Mesenchymal stem cell (in vitro differentiated cells and primary cell): ENCODE measurements around the gene CNOT1.
"Not testable (repeated sequence)": the region's sequence is repeated elsewhere in the genome, so short reads cannot be mapped to it uniquely, and the experiment has no call there.

Experiments
- DNase-seq: peaks from one replicate; pipeline ENCODE4 v3.0.0-alpha.2; 2013
- H2AFZ ChIP-seq: one replicate; pipeline ENCODE4 v1.6.1; 2013; ENCODE audit warnings: low read depth, mild to moderate bottlenecking, control low read depth, inconsistent platforms, low read length, moderate library complexity
- H2AK5ac ChIP-seq: 2 replicates; pipeline ENCODE4 v1.6.1; 2013; ENCODE audit warnings: low read length, moderate library complexity, mild to moderate bottlenecking, inconsistent platforms; ENCODE audit not compliant: severe bottlenecking
- H2BK120ac ChIP-seq: one replicate; pipeline ENCODE4 v1.6.1; 2013; ENCODE audit warnings: low read depth, mild to moderate bottlenecking, inconsistent platforms, low read length, moderate library complexity
- H2BK12ac ChIP-seq, 2 experiments: one replicate each; pipeline ENCODE4 v1.6.1; 2013; ENCODE audit warnings: inconsistent platforms in 2 of 2, low read length in 2 of 2, mild to moderate bottlenecking in 2 of 2, moderate library complexity in 2 of 2, control low read depth in 1 of 2
- H2BK15ac ChIP-seq: one replicate; pipeline ENCODE4 v1.6.1; 2013; ENCODE audit warnings: mild to moderate bottlenecking, low read depth, inconsistent platforms; ENCODE audit not compliant: poor library complexity, severe bottlenecking
- H2BK5ac ChIP-seq: 2 replicates; pipeline ENCODE4 v1.6.1; 2013; ENCODE audit warnings: low read depth, mild to moderate bottlenecking, low read length, control low read depth, inconsistent platforms; ENCODE audit not compliant: poor library complexity, severe bottlenecking
- H3K14ac ChIP-seq, 2 experiments: one replicate each; pipeline ENCODE4 v1.6.1; 2013; ENCODE audit warnings: inconsistent platforms in 2 of 2, low read length in 2 of 2, control low read depth in 1 of 2, mild to moderate bottlenecking in 1 of 2, moderate library complexity in 1 of 2
- H3K18ac ChIP-seq, 2 experiments: one replicate each; pipeline ENCODE4 v1.6.1; 2013; ENCODE audit warnings: inconsistent platforms in 2 of 2, low read length in 2 of 2, control low read depth in 1 of 2, low read depth in 1 of 2, mild to moderate bottlenecking in 1 of 2
- H3K23ac ChIP-seq, 2 experiments: one replicate each; pipeline ENCODE4 v1.6.1; 2013; ENCODE audit warnings: inconsistent platforms in 2 of 2, low read length in 2 of 2, mild to moderate bottlenecking in 2 of 2, moderate library complexity in 2 of 2, control low read depth in 1 of 2
- H3K27ac ChIP-seq: 2 replicates; pipeline ENCODE4 v1.5.1; 2013; ENCODE audit warnings: mild to moderate bottlenecking, moderate library complexity, low read length, control low read depth, inconsistent platforms; ENCODE audit not compliant: poor library complexity, severe bottlenecking
- H3K27me3 ChIP-seq, 2 experiments: 2 replicates each; pipeline versions ENCODE4 v1.6.1 to v1.7.0; 2013; ENCODE audit warnings: low read length in 2 of 2, mild to moderate bottlenecking in 2 of 2, moderate library complexity in 2 of 2, control low read depth in 1 of 2, inconsistent platforms in 1 of 2; ENCODE audit not compliant: control insufficient read depth in 1 of 2, insufficient read depth in 1 of 2
- H3K36me3 ChIP-seq, 2 experiments: 2 replicates each; pipeline versions ENCODE4 v1.6.1 to v1.7.0; 2013; ENCODE audit warnings: low read length in 2 of 2, control low read depth in 1 of 2, inconsistent platforms in 1 of 2, low read depth in 1 of 2, mild to moderate bottlenecking in 1 of 2; ENCODE audit not compliant: insufficient read depth in 2 of 2, control insufficient read depth in 1 of 2
- H3K4ac ChIP-seq, 2 experiments: one replicate each; pipeline ENCODE4 v1.6.1; 2013; ENCODE audit warnings: inconsistent platforms in 2 of 2, low read length in 2 of 2, mild to moderate bottlenecking in 2 of 2, moderate library complexity in 2 of 2, control low read depth in 1 of 2, low read depth in 1 of 2
- H3K4me1 ChIP-seq: 2 replicates; pipeline ENCODE4 v1.6.1; 2013; ENCODE audit warnings: low read depth, low read length, control low read depth; ENCODE audit not compliant: control insufficient read depth, insufficient read depth
- H3K4me2 ChIP-seq: 2 replicates; pipeline ENCODE4 v1.6.1; 2013; ENCODE audit warnings: low read length, mild to moderate bottlenecking, inconsistent platforms; ENCODE audit not compliant: poor library complexity, severe bottlenecking
- H3K4me3 ChIP-seq, 2 experiments: 2 replicates each; pipeline versions ENCODE4 v1.5.1 to v1.7.0; 2013; ENCODE audit warnings: low read length in 2 of 2, mild to moderate bottlenecking in 2 of 2, control low read depth in 1 of 2, low read depth in 1 of 2; ENCODE audit not compliant: insufficient read depth in 1 of 2
- H3K79me1 ChIP-seq: replicated peaks from 2 replicates; pipeline ENCODE4 v1.6.1; 2013; ENCODE audit warnings: mild to moderate bottlenecking, control low read depth, low read length, inconsistent platforms; ENCODE audit not compliant: poor library complexity, severe bottlenecking
- H3K9ac ChIP-seq: 2 replicates; pipeline ENCODE4 v1.7.0; 2013; ENCODE audit warnings: mild to moderate bottlenecking, low read length, moderate library complexity
- H3K9me3 ChIP-seq: 2 replicates; pipeline ENCODE4 v1.7.0; 2013; ENCODE audit warnings: mild to moderate bottlenecking, low read length; ENCODE audit not compliant: control insufficient read depth
- H4K8ac ChIP-seq: one replicate; pipeline ENCODE4 v1.6.1; 2013; ENCODE audit warnings: inconsistent platforms, mild to moderate bottlenecking, low read length, moderate library complexity
- H4K91ac ChIP-seq: one replicate; pipeline ENCODE4 v1.6.1; 2013; ENCODE audit warnings: mild to moderate bottlenecking, low read length, inconsistent platforms
- WGBS: methylation state at CpG from one replicate; pipeline ENCODE4 v1.1.7; 2013; ENCODE audit warnings: mixed read lengths; 5-methylcytosine and 5-hydroxymethylcytosine counted together

CNOT1 gene

DNA sequence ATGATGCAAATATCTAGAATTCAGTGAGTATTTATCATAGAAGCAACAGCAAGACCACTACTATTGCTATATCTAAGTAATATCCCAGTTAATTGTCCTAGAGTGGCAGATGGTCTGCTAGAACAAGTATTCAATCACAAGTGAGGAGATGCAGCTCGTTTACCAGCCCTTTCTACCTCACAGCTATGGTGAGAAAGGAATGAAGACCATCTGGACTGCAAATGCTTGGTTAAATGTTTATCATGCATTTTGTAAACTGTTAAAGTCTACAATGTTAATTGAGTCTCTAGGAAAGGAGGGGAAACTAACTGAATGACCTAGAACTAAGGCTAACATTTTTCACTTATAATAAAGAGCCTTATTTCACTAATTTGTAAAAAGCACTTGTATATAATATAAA is 52.5 kb downstream of the CNOT1 start:
- Histone ChIP-seq H2BK120ac (no peak overlapping the region), H3K23ac (no peak overlapping the region), H2BK15ac (no peak overlapping the region), H2AK5ac (no peak overlapping the region), H3K9me3 (no peaks in the 10 kb centered on the region), H3K4me1 (no peaks in the 10 kb centered on the region), H4K8ac (no peak overlapping the region), H3K18ac (no peak overlapping the region), H3K27ac (no peak overlapping the region), H2BK12ac (no peak overlapping the region), H3K4ac (no peak overlapping the region), H3K27me3 (no peaks in the 10 kb centered on the region), H4K91ac (no peak overlapping the region), H3K4me2 (no peak overlapping the region), H3K9ac (no peak overlapping the region), H2BK5ac (no peak overlapping the region), H2AFZ (no peak overlapping the region), H3K36me3 (peaks cover 50 to 96% of the 10 kb centered on the region in 2 experiments), H3K14ac (no peak overlapping the region), H3K4me3 (no peak overlapping the region), H3K79me1 (peaks cover 17% of the 10 kb centered on the region)
- DNase-seq: no peak
- WGBS: no CpG with 5 or more reads among the region's 1 CpG

GRCh38 chr16:58574895-58575294 is 54.7 kb downstream of the CNOT1 start:
- no peak overlapping the region for H2BK5ac ChIP-seq
- no peak overlapping the region for H3K18ac ChIP-seq
- no peak overlapping the region for H3K27ac ChIP-seq
- no peak overlapping the region for H3K9ac ChIP-seq
- no peak overlapping the region for H3K4me3 ChIP-seq
- H3K23ac ChIP-seq: no peak overlapping the region
- H4K8ac ChIP-seq: no peak overlapping the region
- peaks cover 18% of the 10 kb centered on the region for H3K79me1 ChIP-seq
- H3K14ac ChIP-seq: no peak overlapping the region
- DNase-seq: no peak
- H3K4me2 ChIP-seq: no peak overlapping the region
- no peak overlapping the region for H2AFZ ChIP-seq
- H3K4ac ChIP-seq: no peak overlapping the region
- no peaks in the 10 kb centered on the region for H3K27me3 ChIP-seq
- H3K4me1 ChIP-seq: no peaks in the 10 kb centered on the region
- peaks cover 56 to 96% of the 10 kb centered on the region in 2 experiments for H3K36me3 ChIP-seq
- H2BK120ac ChIP-seq: no peak overlapping the region
- no peak overlapping the region for H2AK5ac ChIP-seq
- no peak overlapping the region for H2BK12ac ChIP-seq
- WGBS: 96% methylated on average over 4 of the region's 4 CpGs
- H4K91ac ChIP-seq: no peak overlapping the region
- no peak overlapping the region for H2BK15ac ChIP-seq
- H3K9me3 ChIP-seq: no peaks in the 10 kb centered on the region

- not testable (repeated sequence) for H2BK120ac ChIP-seq, H3K14ac ChIP-seq, H3K23ac ChIP-seq, H3K18ac ChIP-seq, H3K4me3 ChIP-seq, H4K91ac ChIP-seq, DNase-seq, H3K4me1 ChIP-seq, H4K8ac ChIP-seq, H3K4me2 ChIP-seq, H3K27ac ChIP-seq, H3K4ac ChIP-seq, H3K9me3 ChIP-seq, H3K9ac ChIP-seq, H2AFZ ChIP-seq, H2BK12ac ChIP-seq, H2BK5ac ChIP-seq, H2BK15ac ChIP-seq, H3K27me3 ChIP-seq, H2AK5ac ChIP-seq
- WGBS: 98% methylated on average over 4 of the region's 4 CpGs
- Histone ChIP-seq H3K79me1 (peaks cover 15% of the 10 kb centered on the region), H3K36me3 (peaks cover 27 to 66% of the 10 kb centered on the region in 2 experiments)
Observed at GRCh38 chr16:58565697-58566096, 63.9 kb downstream of the CNOT1 start.

DNA sequence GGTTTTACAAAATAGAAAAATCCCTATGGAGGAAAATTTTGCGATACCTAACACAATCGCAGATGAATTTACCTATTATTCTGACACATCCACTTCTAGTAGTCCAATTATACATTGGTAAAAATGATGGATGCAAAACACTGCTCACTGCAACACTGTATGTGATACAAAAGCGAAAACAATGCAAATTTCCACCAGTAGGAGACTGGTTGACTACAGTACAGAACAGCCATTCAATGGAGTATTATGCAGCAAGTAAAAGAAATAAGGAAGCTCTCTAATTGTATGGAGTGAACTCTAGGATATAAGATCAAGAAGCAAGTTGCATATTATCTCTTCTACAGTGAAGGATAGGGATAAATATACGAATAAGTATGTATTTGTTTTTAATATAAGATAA is 65.9 kb downstream of the CNOT1 start:
- H2BK5ac ChIP-seq: no peak overlapping the region
- no peak overlapping the region for H3K4ac ChIP-seq
- H3K27ac ChIP-seq: no peak overlapping the region
- no peak overlapping the region for H3K4me2 ChIP-seq
- no peaks in the 10 kb centered on the region for H3K27me3 ChIP-seq
- no peak overlapping the region for H3K14ac ChIP-seq
- H2BK120ac ChIP-seq: no peak overlapping the region
- WGBS: no CpG with 5 or more reads among the region's 4 CpGs
- no peak for DNase-seq
- H3K79me1 ChIP-seq: peaks cover 14% of the 10 kb centered on the region
- no peak overlapping the region for H4K8ac ChIP-seq
- H2AK5ac ChIP-seq: no peak overlapping the region
- H3K9me3 ChIP-seq: no peaks in the 10 kb centered on the region
- no peak overlapping the region for H3K18ac ChIP-seq
- no peak overlapping the region for H3K23ac ChIP-seq
- H4K91ac ChIP-seq: no peak overlapping the region
- peaks cover 20 to 70% of the 10 kb centered on the region in 2 experiments for H3K36me3 ChIP-seq
- no peak overlapping the region for H3K9ac ChIP-seq
- H2BK15ac ChIP-seq: no peak overlapping the region
- H2AFZ ChIP-seq: no peak overlapping the region
- H3K4me1 ChIP-seq: no peaks in the 10 kb centered on the region
- H2BK12ac ChIP-seq: no peak overlapping the region
- no peak overlapping the region for H3K4me3 ChIP-seq
